Smooth muscle cell (in vitro differentiated cells): Measurements from ENCODE around the gene ASIC3. TPM values are rescaled to one million over a fixed set of nuclear protein-coding genes. Genes with fewer than 3 reads are reported as not detected.

ENCODE experiments used
- DNase-seq: peaks from one replicate; lab custom pipeline; 2025; ENCODE audit not compliant: unreplicated experiment; lab: John Stamatoyannopoulos, UW
- H2AFZ ChIP-seq: fragments of 200-600 bp; sonication (generic); 2 replicates; pipeline ENCODE4 v1.6.0; 2016; ENCODE audit warnings: antibody characterized with exemption, low read depth, mild to moderate bottlenecking
- H3F3A ChIP-seq: fragments of 200-600 bp; sonication (generic); 2 replicates; pipeline ENCODE4 v1.6.0; 2017; ENCODE audit warnings: antibody characterized with exemption, low read depth
- H3K27ac ChIP-seq: fragments of 200-600 bp; sonication (generic); 2 replicates; pipeline ENCODE4 v1.5.1; 2016; ENCODE audit warnings: low read depth, mild to moderate bottlenecking
- H3K27me3 ChIP-seq: fragments of 200-600 bp; sonication (generic); 2 replicates; pipeline ENCODE4 v1.6.1; 2016; ENCODE audit warnings: low read depth, mild to moderate bottlenecking
- H3K36me3 ChIP-seq: fragments of 200-600 bp; sonication (generic); 2 replicates; pipeline ENCODE4 v1.5.1; 2016; ENCODE audit warnings: low read depth
- H3K4me1 ChIP-seq: fragments of 200-600 bp; sonication (generic); 2 replicates; pipeline ENCODE4 v1.5.1; 2016; ENCODE audit warnings: low read depth
- H3K4me2 ChIP-seq: fragments of 200-600 bp; sonication (generic); 2 replicates; pipeline ENCODE4 v1.6.0; 2016; ENCODE audit warnings: mild to moderate bottlenecking
- H3K4me3 ChIP-seq: fragments of 200-600 bp; sonication (generic); 2 replicates; pipeline ENCODE4 v1.5.1; 2016; ENCODE audit warnings: mild to moderate bottlenecking
- H3K79me2 ChIP-seq: fragments of 200-600 bp; sonication (generic); 2 replicates; pipeline ENCODE4 v1.6.0; 2016; ENCODE audit warnings: low read depth, mild to moderate bottlenecking
- H3K9ac ChIP-seq: fragments of 200-600 bp; sonication (generic); 2 replicates; pipeline ENCODE4 v1.6.0; 2016; ENCODE audit warnings: low read depth
- H3K9me3 ChIP-seq: fragments of 200-600 bp; sonication (generic); replicated peaks from 2 replicates; pipeline ENCODE4 v1.5.1; 2016; ENCODE audit warnings: low read depth
- H4K20me1 ChIP-seq: fragments of 200-600 bp; sonication (generic); 2 replicates; pipeline ENCODE4 v1.6.0; 2016; ENCODE audit warnings: low read depth
- WGBS: methylation state at CpG from one replicate; pipeline ENCODE4 v1.1.7; 2016; ENCODE audit warnings: low lambda C conversion rate; 5-methylcytosine and 5-hydroxymethylcytosine counted together
- polyA plus RNA-seq: library from polyadenylated mRNA; unstranded; fragments of >200 nt; fragmentation: Nextera tagmentation; extraction: Ambion mirVana; gene quantifications from 2 replicates; pipeline ENCODE4 v1.2.1, GENCODE V29; 2016
- total RNA-seq: library from RNA; depleted of rRNA; stranded (reverse); fragments of >200 nt; gene quantifications from 2 replicates; pipeline ENCODE4 v1.2.3, GENCODE V29; 2014
- TF ChIP-seq, protein P1 (sequence below): fragments of 200-600 bp; sonication (generic); IDR thresholded peaks from 2 replicates; pipeline ENCODE4 v1.5.1; 2017; ENCODE audit warnings: borderline replicate concordance, mild to moderate bottlenecking, antibody characterized with exemption; ENCODE audit not compliant: insufficient read depth, poor library complexity, severe bottlenecking

ASIC3 gene
- total and polyA plus RNA-seq, 2 experiments from 2014 or later, result 2.0 to 2.3 TPM

DNA sequence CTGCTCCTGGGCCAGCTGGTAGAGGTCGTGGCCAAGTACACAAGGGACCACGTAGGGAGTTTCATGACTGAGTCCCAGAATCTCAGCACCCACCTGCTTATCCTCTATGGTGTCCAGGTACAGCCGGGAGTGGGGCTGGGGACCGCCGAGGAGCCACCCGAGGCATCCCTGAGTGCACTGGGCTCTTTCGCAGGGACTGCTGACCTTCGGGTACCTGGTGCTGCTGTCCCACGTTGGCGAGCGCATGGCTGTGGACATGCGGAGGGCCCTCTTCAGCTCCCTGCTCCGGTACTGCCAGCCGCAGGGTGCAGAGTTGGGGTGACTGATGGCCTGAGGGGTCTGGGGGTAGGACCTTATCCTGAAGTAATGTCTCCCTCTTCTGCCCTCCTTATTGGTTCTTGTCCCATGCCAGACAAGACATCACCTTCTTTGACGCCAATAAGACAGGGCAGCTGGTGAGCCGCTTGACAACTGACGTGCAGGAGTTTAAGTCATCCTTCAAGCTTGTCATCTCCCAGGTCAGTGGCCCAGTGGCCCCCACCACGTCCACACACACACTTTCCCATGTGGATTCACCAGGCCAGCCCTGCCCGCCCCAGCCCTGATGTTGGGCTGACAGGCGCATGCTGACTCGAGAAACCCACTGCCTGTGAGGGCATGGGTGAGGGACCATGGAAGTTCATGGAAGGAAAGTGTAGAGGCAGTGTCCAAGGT lies 13.9 kb upstream of the ASIC3 start:
- 96% methylated on average over 21 of the region's 21 CpGs for WGBS
- peaks cover 18% of the 10 kb centered on the region for H3K79me2 ChIP-seq
- H3K9ac ChIP-seq, result no peak overlapping the region
- no peak overlapping the region for H3K4me3 ChIP-seq
- H3K27me3 ChIP-seq, result no peaks in the 10 kb centered on the region
- H4K20me1 ChIP-seq, result no peaks in the 10 kb centered on the region
- H3K36me3 ChIP-seq, result no peaks in the 10 kb centered on the region
- no peak for DNase-seq
- H3K27ac ChIP-seq, result no peak overlapping the region
- H3K4me1 ChIP-seq, result no peaks in the 10 kb centered on the region
- H3F3A ChIP-seq, result peaks cover 12% of the 10 kb centered on the region
- no peaks in the 10 kb centered on the region for H3K9me3 ChIP-seq
- no peak overlapping the region for H2AFZ ChIP-seq
- no peak overlapping the region for H3K4me2 ChIP-seq
- TF ChIP-seq, protein P1, sequence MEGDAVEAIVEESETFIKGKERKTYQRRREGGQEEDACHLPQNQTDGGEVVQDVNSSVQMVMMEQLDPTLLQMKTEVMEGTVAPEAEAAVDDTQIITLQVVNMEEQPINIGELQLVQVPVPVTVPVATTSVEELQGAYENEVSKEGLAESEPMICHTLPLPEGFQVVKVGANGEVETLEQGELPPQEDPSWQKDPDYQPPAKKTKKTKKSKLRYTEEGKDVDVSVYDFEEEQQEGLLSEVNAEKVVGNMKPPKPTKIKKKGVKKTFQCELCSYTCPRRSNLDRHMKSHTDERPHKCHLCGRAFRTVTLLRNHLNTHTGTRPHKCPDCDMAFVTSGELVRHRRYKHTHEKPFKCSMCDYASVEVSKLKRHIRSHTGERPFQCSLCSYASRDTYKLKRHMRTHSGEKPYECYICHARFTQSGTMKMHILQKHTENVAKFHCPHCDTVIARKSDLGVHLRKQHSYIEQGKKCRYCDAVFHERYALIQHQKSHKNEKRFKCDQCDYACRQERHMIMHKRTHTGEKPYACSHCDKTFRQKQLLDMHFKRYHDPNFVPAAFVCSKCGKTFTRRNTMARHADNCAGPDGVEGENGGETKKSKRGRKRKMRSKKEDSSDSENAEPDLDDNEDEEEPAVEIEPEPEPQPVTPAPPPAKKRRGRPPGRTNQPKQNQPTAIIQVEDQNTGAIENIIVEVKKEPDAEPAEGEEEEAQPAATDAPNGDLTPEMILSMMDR, result no peak

DNA sequence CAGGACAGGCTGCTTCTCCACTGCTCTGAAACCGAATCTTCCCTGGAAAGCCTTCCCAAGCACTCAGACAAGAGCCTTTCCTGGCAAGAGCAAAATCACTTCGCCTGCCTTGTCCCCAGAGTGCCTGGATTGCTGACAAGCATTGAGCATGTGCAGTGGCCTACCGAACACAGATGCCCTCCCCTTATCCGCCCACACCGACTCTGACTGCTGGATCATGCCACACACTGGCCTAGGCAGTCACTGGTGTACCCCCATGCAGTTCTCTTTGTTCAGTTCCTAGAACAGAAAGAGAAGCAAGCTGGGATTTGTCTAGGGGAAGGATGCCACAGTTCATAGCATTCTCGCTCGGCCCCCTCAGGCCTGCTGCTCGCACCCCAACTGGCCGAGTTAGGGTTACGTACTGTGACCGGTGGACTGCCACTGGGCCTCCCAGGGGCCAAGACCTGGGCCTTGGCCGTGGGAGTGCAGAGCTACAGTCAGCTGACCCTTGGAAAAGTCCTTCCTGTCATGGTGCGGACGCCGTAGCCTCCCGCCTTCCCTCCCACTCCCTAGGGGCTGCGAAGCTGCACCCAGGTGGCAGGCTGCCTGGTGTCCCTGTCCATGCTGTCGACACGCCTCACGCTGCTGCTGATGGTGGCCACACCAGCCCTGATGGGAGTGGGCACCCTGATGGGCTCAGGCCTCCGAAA lies 13.2 kb upstream of the ASIC3 start:
- no peak overlapping the region for H3K9ac ChIP-seq

DNA sequence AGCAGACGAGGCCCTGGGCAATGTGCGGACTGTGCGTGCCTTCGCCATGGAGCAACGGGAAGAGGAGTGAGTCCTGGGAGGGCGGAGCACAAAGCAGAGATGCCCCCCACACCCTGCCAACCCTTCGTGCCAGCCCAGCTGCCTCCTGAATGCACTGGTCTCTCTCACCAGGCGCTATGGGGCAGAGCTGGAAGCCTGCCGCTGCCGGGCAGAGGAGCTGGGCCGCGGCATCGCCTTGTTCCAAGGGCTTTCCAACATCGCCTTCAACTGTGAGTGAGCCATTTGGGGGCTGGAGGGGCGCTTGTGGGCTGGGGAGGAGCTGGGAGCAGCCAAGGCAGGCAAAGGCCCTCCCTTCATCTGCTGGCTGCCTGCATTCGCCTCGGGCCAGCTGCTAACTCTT lies 12.4 kb upstream of the ASIC3 start:
- TF ChIP-seq, protein P1, result no peak
- 99% methylated on average over 17 of the region's 17 CpGs for WGBS
- no peaks in the 10 kb centered on the region for H3K27me3 ChIP-seq
- H3K9me3 ChIP-seq, result no peaks in the 10 kb centered on the region
- peaks cover 9% of the 10 kb centered on the region for H3K79me2 ChIP-seq
- no peak for DNase-seq
- no peak overlapping the region for H3K4me3 ChIP-seq
- peaks cover 4% of the 10 kb centered on the region for H3K4me1 ChIP-seq
- H4K20me1 ChIP-seq, result no peaks in the 10 kb centered on the region
- H3F3A ChIP-seq, result peaks cover 21% of the 10 kb centered on the region
- H3K27ac ChIP-seq, result no peak overlapping the region
- H3K9ac ChIP-seq, result no peak overlapping the region
- H3K36me3 ChIP-seq, result no peaks in the 10 kb centered on the region
- H2AFZ ChIP-seq, result no peak overlapping the region
- H3K4me2 ChIP-seq, result no peak overlapping the region

More for the DNA sequence above, 13.2 kb upstream of the ASIC3 start:
- H4K20me1 ChIP-seq, result no peaks in the 10 kb centered on the region
- H2AFZ ChIP-seq, result no peak overlapping the region
- H3K36me3 ChIP-seq, result no peaks in the 10 kb centered on the region
- no peaks in the 10 kb centered on the region for H3K27me3 ChIP-seq
- H3K79me2 ChIP-seq, result peaks cover 12% of the 10 kb centered on the region
- no peak overlapping the region for H3K4me2 ChIP-seq
- TF ChIP-seq, protein P1, result no peak
- WGBS, result 86% methylated on average over 21 of the region's 21 CpGs
- no peak overlapping the region for H3K27ac ChIP-seq
- no peaks in the 10 kb centered on the region for H3K9me3 ChIP-seq
- H3K4me1 ChIP-seq, result peaks cover 2% of the 10 kb centered on the region
- no peak overlapping the region for H3K4me3 ChIP-seq
- no peak for DNase-seq
- peaks cover 18% of the 10 kb centered on the region for H3F3A ChIP-seq
